HG02943 (cell line): ENCODE results near the gene ZC3H12D.

Source experiments
- ATAC-seq: cut with Tn5 transposase; IDR thresholded peaks from one replicate; pipeline ENCODE4 v1.9.1; 2021; ENCODE audit warnings: mild to moderate bottlenecking, low read depth, moderate library complexity; ENCODE audit not compliant: unreplicated experiment

The ZC3H12D gene

GRCh38 chr6:149421132-149421531 lies 63.7 kb downstream of the ZC3H12D start:
- no peak for ATAC-seq

GRCh38 chr6:149419696-149420404 lies 65.0 kb downstream of the ZC3H12D start:
- no peak for ATAC-seq

GRCh38 chr6:149414821-149415220 lies 70.0 kb downstream of the ZC3H12D start:
- no peak for ATAC-seq

- ATAC-seq: no peak
Observed at GRCh38 chr6:149414009-149414408, 70.8 kb downstream of the ZC3H12D start.

- no peak for ATAC-seq
Observed at GRCh38 chr6:149410557-149410956, 74.3 kb downstream of the ZC3H12D start.

GRCh38 chr6:149409617-149410016 lies 75.2 kb downstream of the ZC3H12D start:
- no peak for ATAC-seq

- no peak for ATAC-seq
Observed at GRCh38 chr6:149405823-149406765, 78.7 kb downstream of the ZC3H12D start.

- ATAC-seq: no peak
Observed at GRCh38 chr6:149403534-149403933, 81.3 kb downstream of the ZC3H12D start.

- no peak for ATAC-seq
Observed at GRCh38 chr6:149400050-149400449, 84.8 kb downstream of the ZC3H12D start, which contains the start of gene SUMO4. TSS of gene SUMO4 (plus strand) at chr6:149400262. CDS start at chr6:149400392, 130 bp downstream.

GRCh38 chr6:149397384-149397783 lies 87.4 kb downstream of the ZC3H12D start:
- ATAC-seq: no peak
